ACHN (cell line): ENCODE measurements around the gene CIC.
A peak's percentile ranks its signal among the peaks of the same experiment; 100 is the strongest.

Source experiments
- DNase-seq: peaks from one replicate; pipeline ENCODE4 v3.0.0-alpha.2; 2015
- in situ Hi-C: cut with HindIII; loops from 2 replicates; pipeline ENCODE4 v1.10.0; 2017; ENCODE audit warnings: low sequenced_read_pairs, low pct_ligation_motif_present, low pct_unique_long_range_greater_than_20kb

The CIC gene

DNA sequence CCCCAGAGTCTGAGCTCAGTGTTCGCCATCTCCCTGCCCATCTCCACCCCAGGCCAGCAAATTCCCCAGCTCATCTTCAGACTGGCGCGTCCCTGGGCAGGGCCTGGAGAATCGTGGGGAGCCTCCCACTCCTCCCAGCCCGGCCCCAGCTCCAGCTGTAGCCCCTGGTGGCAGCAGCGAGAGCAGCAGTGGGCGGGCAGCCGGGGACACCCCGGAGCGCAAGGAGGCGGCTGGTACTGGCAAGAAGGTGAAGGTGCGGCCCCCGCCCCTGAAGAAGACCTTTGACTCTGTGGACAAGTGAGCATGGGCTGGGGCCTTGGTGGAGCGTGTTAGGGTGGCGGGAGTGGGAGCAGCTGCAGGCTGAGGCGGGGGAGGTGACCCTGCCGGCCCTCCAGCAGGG, 24.5 kb downstream of the CIC start:
- no peak for DNase-seq

DNA sequence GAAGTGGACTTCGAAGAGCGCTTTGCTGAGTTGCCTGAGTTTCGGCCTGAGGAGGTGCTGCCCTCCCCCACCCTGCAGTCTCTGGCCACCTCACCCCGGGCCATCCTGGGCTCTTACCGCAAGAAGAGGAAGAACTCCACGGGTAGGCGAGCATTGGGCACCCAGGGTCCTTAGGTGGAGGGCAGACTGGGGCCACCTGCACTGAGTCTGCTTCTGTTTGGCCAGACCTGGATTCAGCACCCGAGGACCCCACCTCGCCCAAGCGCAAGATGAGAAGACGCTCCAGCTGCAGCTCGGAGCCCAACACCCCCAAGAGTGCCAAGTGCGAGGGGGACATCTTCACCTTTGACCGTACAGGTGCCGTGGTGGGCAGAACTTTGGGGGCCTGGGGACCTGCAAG, 24.9 kb downstream of the CIC start:
- in situ Hi-C loops = no loop called here
- DNase-seq = no peak

More for the DNA sequence above, 24.5 kb downstream of the CIC start:
- in situ Hi-C loops = no loop called here

DNA sequence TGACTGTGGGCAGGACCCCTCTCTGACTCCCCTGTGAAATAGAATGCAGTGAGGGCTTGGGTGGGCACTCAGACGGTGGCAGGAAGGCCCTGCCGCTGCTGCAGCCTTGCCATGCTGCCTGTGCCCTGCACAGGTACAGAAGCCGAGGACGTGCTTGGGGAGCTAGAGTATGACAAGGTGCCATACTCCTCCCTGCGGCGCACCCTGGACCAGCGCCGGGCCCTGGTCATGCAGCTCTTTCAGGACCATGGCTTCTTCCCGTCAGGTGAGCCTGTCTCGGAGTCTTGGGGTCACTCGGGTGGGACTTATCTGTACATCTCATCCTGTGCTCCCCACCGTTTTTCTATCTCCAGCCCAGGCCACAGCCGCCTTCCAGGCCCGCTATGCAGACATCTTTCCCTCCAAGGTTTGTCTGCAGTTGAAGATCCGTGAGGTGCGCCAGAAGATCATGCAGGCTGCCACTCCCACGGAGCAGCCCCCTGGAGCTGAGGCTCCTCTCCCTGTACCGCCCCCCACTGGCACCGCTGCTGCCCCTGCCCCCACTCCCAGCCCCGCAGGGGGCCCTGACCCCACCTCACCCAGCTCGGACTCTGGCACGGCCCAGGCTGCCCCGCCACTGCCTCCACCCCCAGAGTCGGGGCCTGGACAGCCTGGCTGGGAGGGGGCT, 25.6 kb downstream of the CIC start:
- DNase-seq = no peak
- in situ Hi-C loops = no loop called here

DNA sequence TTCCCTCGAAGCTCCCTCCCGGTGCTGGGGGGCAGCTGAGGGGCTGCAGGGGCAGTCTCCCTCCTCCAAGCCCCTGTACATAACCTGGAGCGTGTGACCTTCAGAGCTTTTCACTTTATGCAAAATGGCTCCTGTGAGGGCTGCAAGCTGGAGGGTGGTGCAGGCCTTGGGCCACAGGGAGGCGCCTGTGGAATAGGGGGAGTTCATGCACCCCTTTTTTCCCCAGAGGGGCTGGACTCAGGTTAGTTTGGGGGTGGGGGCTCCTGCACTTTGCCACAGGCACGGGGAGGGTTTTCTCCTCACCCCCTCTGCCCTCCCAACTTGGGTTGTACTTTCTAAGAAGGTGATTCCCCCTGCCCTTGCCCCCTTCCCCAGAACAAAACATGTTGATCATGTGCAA, 26.3 kb downstream of the CIC start:
- no peak for DNase-seq
- in situ Hi-C loops = no loop called here

GRCh38 chr19:42295831-42296525, 26.9 kb downstream of the CIC start:
- DNase-seq = peak; percentile 65
- in situ Hi-C loops = no loop called here

GRCh38 chr19:42297039-42297438, 28.0 kb downstream of the CIC start:
- in situ Hi-C loops = no loop called here
- DNase-seq = no peak

- in situ Hi-C loops = no loop called here
- DNase-seq = no peak
These were observed 32.7 kb downstream of the CIC start, which contains the start of gene PRR19 for GRCh38 chr19:42301646-42302203. TSS of gene PRR19 (plus strand) at chr19:42302132. CDS start at chr19:42309585, 7,453 bp downstream.

- in situ Hi-C loops = no loop called here
- DNase-seq = no peak
These were observed 34.0 kb downstream of the CIC start for GRCh38 chr19:42303101-42303464.

GRCh38 chr19:42303876-42304275, 34.8 kb downstream of the CIC start:
- DNase-seq = no peak
- in situ Hi-C loops = no loop called here

GRCh38 chr19:42306646-42307045, 37.6 kb downstream of the CIC start:
- in situ Hi-C loops = no loop called here

DNA sequence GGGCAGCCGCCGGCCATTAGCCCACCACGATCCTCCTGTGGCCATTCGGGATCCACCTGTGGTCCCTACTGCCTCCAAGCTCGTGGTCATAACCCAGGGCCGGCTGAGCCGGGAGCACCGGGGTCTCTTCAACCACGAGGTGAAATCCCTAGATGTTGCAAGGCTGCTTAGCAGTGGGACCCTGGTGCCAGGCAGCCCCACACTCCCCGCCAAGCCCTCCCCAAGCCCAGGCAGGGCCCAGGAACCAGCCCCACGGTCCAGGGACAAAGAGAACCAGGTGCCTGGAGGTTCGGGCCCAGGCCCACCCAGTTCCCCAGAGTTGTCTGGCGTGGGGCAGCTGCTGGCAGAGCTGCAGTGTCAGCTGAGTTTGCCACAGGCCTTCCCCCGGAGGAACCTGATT, 40.6 kb downstream of the CIC start:
- DNase-seq = no peak
- in situ Hi-C loops = no loop called here

More at GRCh38 chr19:42306646-42307045, 37.6 kb downstream of the CIC start:
- no peak for DNase-seq

- DNase-seq = no peak
- in situ Hi-C loops = no loop called here
These were observed 42.6 kb downstream of the CIC start for GRCh38 chr19:42311657-42312056.

DNA sequence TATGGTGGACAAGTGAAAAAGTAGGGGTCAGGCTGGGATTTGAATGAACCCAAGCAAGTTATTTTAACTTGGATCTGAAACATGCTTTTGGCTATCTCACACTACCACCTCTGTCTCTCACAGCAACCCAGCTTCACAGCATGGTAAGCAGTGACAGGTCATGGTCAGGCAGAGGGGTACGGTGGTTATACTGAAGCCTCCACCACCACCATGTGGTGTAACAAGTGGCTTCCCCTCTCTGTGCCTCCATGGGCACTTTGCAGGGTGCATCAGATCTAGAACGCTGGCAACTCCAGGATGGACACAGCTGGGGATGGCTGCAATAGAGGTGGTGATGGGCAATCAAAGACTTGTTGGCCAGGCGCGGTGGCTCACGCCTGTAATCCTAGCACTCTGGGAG, 43.3 kb downstream of the CIC start:
- DNase-seq = no peak
- in situ Hi-C loops = no loop called here

DNA sequence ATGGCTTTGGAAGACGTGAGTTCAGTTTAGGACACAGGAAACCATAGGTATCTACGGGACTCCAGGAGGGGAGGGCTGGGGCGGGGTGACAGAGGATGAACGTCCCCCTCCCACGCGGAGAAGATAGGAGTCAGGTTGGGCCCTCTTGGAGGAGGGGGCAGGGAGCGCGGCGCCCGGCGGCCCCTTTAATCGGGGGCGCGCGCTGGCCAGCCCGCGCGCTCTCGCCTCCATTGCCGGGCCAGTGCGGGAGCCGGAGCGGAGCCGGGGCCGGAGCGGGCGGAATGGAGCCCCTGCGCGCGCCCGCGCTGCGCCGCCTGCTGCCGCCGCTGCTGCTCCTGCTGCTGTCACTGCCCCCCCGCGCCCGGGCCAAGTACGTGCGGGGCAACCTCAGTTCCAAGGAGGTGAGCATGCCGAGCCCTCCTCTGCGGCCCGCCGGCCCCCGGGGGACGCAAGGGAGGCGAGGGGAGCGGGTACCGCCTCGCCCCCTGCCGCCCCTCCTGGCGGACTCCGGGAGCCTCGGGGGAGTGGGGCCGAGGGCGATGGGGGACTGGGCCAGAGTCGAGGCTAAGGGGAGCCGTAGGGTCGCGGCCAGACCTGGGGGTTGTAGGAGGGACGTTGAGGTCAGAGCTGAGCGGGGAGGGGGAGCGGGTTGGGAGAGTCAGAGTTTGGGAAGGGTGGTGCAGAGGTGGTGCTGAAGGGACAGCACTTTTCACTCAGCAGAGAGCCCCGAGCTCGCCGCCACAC, 44.2 kb downstream of the CIC start, which contains the start of gene TMEM145:
Gene TMEM145, plus strand, starts transcription at position 214 of the 744 bp plus-strand sequence. Its CDS starts 68 bp downstream, at position 282.
- DNase-seq = peak; percentile 47

GRCh38 chr19:42313840-42314755, 45.0 kb downstream of the CIC start:
- in situ Hi-C loops = no loop called here
- no peak for DNase-seq

More for the DNA sequence above, 44.2 kb downstream of the CIC start, which contains the start of gene TMEM145:
- in situ Hi-C loops = no loop called here

DNA sequence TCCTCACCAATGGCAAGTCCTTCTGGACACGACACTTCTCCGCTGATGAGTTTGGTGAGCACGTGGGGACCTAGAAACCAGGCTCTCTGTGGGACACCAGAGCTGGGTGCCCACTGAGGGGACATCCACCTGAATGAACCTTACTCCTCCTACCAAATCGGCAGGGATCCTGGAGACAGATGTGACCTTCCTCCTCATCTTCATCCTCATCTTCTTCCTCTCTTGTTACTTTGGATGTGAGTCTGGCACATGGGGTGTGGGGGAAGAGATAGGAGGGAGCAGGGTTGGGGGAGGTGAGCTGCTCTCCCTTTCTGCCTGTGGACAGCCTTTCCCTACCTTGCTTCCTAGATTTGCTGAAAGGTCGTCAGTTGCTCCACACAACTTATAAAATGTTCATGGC, 46.0 kb downstream of the CIC start:
- DNase-seq = no peak
- in situ Hi-C loops = no loop called here

DNA sequence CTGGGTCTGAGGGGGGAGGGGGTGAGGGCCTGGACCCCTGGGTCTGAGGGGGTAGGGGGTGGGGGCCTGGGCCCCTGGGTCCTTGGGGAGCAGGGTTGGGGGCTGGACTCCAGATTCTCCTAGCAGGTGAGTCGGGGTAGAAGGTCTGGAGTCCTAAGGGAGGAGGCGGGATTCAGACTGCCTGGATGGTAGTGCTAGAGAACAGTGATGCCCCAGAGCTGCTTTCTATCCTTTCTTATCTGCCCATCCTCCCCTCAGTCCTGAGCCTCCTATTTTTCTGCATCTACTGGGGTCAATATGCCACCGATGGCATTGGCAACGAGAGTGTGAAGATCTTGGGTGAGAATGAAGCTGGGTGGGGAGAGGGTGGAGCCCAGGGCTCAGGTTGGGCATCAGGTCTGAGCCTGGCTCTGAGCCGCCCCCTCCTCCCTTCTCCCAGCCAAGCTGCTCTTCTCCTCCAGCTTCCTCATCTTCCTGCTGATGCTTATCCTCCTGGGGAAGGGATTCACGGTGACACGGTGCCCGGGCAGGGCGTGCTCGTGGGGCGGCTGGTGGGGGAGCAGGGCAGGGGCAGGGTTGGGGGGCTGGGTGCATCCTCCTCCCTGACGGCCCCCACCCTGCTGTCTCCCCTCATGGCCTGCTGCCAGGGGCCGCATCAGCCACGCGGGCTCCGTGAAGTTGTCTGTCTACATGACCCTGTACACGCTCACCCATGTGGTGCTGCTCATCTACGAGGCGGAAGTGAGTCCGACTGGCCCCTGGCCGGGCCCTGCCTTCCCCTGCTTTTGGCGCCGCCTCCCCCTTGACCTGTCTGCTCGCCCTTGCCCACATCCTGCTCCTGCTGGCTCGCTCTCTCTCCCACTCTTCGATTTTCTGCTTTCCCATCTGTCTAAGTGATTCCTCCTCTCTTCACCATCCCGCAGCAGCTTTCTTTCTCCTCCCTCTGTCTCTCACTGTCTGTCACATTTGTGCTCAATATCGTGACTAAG, 47.5 kb downstream of the CIC start:
- in situ Hi-C loops = no loop called here
- no peak for DNase-seq
